Measurements from ENCODE around the gene ANGEL2. TPM values are rescaled to one million over a fixed set of nuclear protein-coding genes. Genes with fewer than 3 reads are reported as not detected.

The ANGEL2 gene
- total and polyA plus RNA-seq, 2 experiments from 2014 or later = 15.2 to 49.6 TPM

GRCh38 chr1:212951947-212952640, 63.6 kb downstream of the ANGEL2 start:
- peak overlapping the region; percentile 19 for H3K27ac Mint-ChIP-seq
- H3K36me3 ChIP-seq (ENCODE audit: insufficient read depth) = peaks cover 54% of the 10 kb centered on the region
- H3K79me2 ChIP-seq (replicated peaks; ENCODE audit: insufficient read depth) = peaks cover 67% of the 10 kb centered on the region

GRCh38 chr1:212951126-212951946, 64.3 kb downstream of the ANGEL2 start:
- H3K4me3 ChIP-seq = peak overlapping the region; percentile 99
- DNase-seq (ENCODE audit: low spot score) (no peak), ATAC-seq (peak; percentile 3; the same call in 2 of the 3 replicates)
- H3K9me2 ChIP-seq (ENCODE audit: insufficient read depth) = 0 out of 2 replicates have a peak, but pooled peaks cover 3% of the 10 kb centered on the region
- peaks cover 56% of the 10 kb centered on the region for H3K4me1 ChIP-seq (ENCODE audit: insufficient read depth)
- peaks cover 46% of the 10 kb centered on the region for H4K20me1 ChIP-seq (replicated peaks; ENCODE audit: insufficient read depth)
- TF ChIP-seq POLR2AphosphoS5 (IDR thresholded peaks at IDR 0.05; ENCODE audit: low read depth) (peak; percentile 34; the same call in 1 of the 2 replicates), ZNF331 (CRISPR knock-in tag; IDR thresholded peaks at IDR 0.05; ENCODE audit: low read depth) (no peak), CTCF (conservative IDR thresholded peaks at IDR 0.05; ENCODE audit: low read depth in 2 of 2) (no peak), EZH2phosphoT487 (IDR thresholded peaks at IDR 0.05; ENCODE audit: unreplicated experiment) (no peak)
- peak overlapping the region; percentile 80 for H3K4me3 Mint-ChIP-seq
- peaks cover 33% of the 10 kb centered on the region for H3K27me3 Mint-ChIP-seq (ENCODE audit: insufficient read depth, low read depth, poor library complexity)
- H3K36me3 Mint-ChIP-seq (ENCODE audit: low read depth) = peaks cover 64% of the 10 kb centered on the region
- peak overlapping the region; percentile 85 for H3K4me2 ChIP-seq
- H3F3A ChIP-seq (replicated peaks; ENCODE audit: low read depth) = peaks cover 30% of the 10 kb centered on the region
- peaks cover 46% of the 10 kb centered on the region for H3K36me3 ChIP-seq (ENCODE audit: insufficient read depth)
- H3K79me2 ChIP-seq (replicated peaks; ENCODE audit: insufficient read depth) = peaks cover 60% of the 10 kb centered on the region
- peaks cover 51% of the 10 kb centered on the region for H3K4me1 Mint-ChIP-seq
- H2AFZ ChIP-seq = no peak overlapping the region
- H3K27me3 ChIP-seq (ENCODE audit: insufficient read depth) = no peaks in the 10 kb centered on the region
- peak overlapping the region; percentile 47; the same call in 1 of the 2 replicates for H3K27ac Mint-ChIP-seq
- H3K27ac ChIP-seq (ENCODE audit: low read depth) = peak overlapping the region; percentile 85; the same call in 1 of the 2 replicates
- peaks cover 14% of the 10 kb centered on the region; the same call in 2 of the 3 replicates for H3K9me3 Mint-ChIP-seq

More at GRCh38 chr1:212951947-212952640, 63.6 kb downstream of the ANGEL2 start:
- DNase-seq (ENCODE audit: low spot score) (no peak), ATAC-seq (no peak)
- Mint-ChIP-seq H3K4me3 (peak overlapping the region; percentile 80), H3K36me3 (ENCODE audit: low read depth) (peaks cover 71% of the 10 kb centered on the region), H3K27me3 (ENCODE audit: insufficient read depth, low read depth, poor library complexity) (peaks cover 35% of the 10 kb centered on the region), H3K4me1 (peaks cover 53% of the 10 kb centered on the region), H3K9me3 (peaks cover 14% of the 10 kb centered on the region; the same call in 2 of the 3 replicates)
- H3K4me3 ChIP-seq = peak overlapping the region; percentile 99
- H3F3A ChIP-seq (replicated peaks; ENCODE audit: low read depth) = peaks cover 35% of the 10 kb centered on the region
- H2AFZ ChIP-seq = no peak overlapping the region
- peak overlapping the region; percentile 85 for H3K4me2 ChIP-seq
- peaks cover 58% of the 10 kb centered on the region for H3K4me1 ChIP-seq (ENCODE audit: insufficient read depth)
- no peaks in the 10 kb centered on the region for H3K27me3 ChIP-seq (ENCODE audit: insufficient read depth)
- peaks cover 53% of the 10 kb centered on the region for H4K20me1 ChIP-seq (replicated peaks; ENCODE audit: insufficient read depth)
- TF ChIP-seq EZH2phosphoT487 (IDR thresholded peaks at IDR 0.05; ENCODE audit: unreplicated experiment) (no peak), ZNF331 (CRISPR knock-in tag; IDR thresholded peaks at IDR 0.05; ENCODE audit: low read depth) (no peak), POLR2AphosphoS5 (IDR thresholded peaks at IDR 0.05; ENCODE audit: low read depth) (0 out of 2 replicates have a peak, but pooled peaks have one; percentile 6), CTCF (conservative IDR thresholded peaks at IDR 0.05; ENCODE audit: low read depth in 2 of 2) (no peak), ZNF114 (CRISPR knock-in tag; IDR thresholded peaks at IDR 0.05) (no peak)
- H3K9me2 ChIP-seq (ENCODE audit: insufficient read depth) = 0 out of 2 replicates have a peak, but pooled peaks cover 3% of the 10 kb centered on the region
- peak overlapping the region; percentile 85 for H3K27ac ChIP-seq (ENCODE audit: low read depth)
